Aorta (tissue), 5 donors: Measurements from ENCODE around the gene ADIPOR1. TPM values are rescaled to one million over a fixed set of nuclear protein-coding genes. Genes with fewer than 3 reads are reported as not detected.
A peak's percentile ranks its signal among the peaks of the same experiment; 100 is the strongest.
"Not testable (repeated sequence)": the region's sequence is repeated elsewhere in the genome, so short reads cannot be mapped to it uniquely, and the experiment has no call there.

Experiments used
- ATAC-seq: fragments of 200-7000 bp; cut with Tn5 transposase; one replicate; pipeline ENCODE4 v1.9.1; 2022; ENCODE audit warnings: moderate library complexity; ENCODE audit not compliant: low FRiP score
- DNase-seq, 2 donors: peaks; one replicate each; pipeline ENCODE4 v3.0.0-alpha.2; 2020
- H3K27ac ChIP-seq, 2 donors: one replicate each; pipeline ENCODE4 v1.5.1; 2013; ENCODE audit warnings: low read length in 2 of 2, mild to moderate bottlenecking in 2 of 2, moderate library complexity in 2 of 2, control low read depth in 1 of 2, inconsistent platforms in 1 of 2, low read depth in 1 of 2
- H3K27me3 ChIP-seq, 2 donors: one replicate each; pipeline ENCODE4 v1.6.1; 2013; ENCODE audit warnings: control low read depth in 1 of 2, low read length in 1 of 2, mild to moderate bottlenecking in 1 of 2, moderate library complexity in 1 of 2; ENCODE audit not compliant: insufficient read depth in 2 of 2, control insufficient read depth in 1 of 2
- H3K36me3 ChIP-seq, 2 donors: one replicate each; pipeline ENCODE4 v1.6.1; 2013; ENCODE audit warnings: control low read depth in 1 of 2, low read length in 1 of 2, mild to moderate bottlenecking in 1 of 2; ENCODE audit not compliant: insufficient read depth in 2 of 2, control insufficient read depth in 1 of 2
- H3K4me1 ChIP-seq, 2 donors: one replicate each; pipeline ENCODE4 v1.6.1; 2013; ENCODE audit warnings: low read length in 2 of 2, control low read depth in 1 of 2, mild to moderate bottlenecking in 1 of 2, moderate library complexity in 1 of 2; ENCODE audit not compliant: insufficient read depth in 2 of 2, control insufficient read depth in 1 of 2
- H3K4me3 ChIP-seq, 2 donors: one replicate each; pipeline ENCODE4 v1.5.1; 2013; ENCODE audit warnings: low read length in 2 of 2, control low read depth in 1 of 2, mild to moderate bottlenecking in 1 of 2
- H3K9me3 ChIP-seq: one replicate; pipeline ENCODE4 v1.6.1; 2013; ENCODE audit warnings: mild to moderate bottlenecking, low read length; ENCODE audit not compliant: control insufficient read depth
- WGBS, 2 donors: extraction: QIAGEN DNeasy Blood & Tissue Kit; methylation state at CpG; one replicate each; pipeline ENCODE4 v1.1.7; 2013; 5-methylcytosine and 5-hydroxymethylcytosine counted together
- intact Hi-C, 2 donors: fragments of 100-400 bp; cut with DNase I; formaldehyde crosslinking; loops; one replicate each; pipeline versions ENCODE4 v1.14.2 to v1.15.0; 2022
- long read RNA-seq, 2 donors: library from polyadenylated mRNA; unstranded; transcript quantifications; one replicate each; pipeline ENCODE4 v2.0.0, GENCODE V29; 2020 to 2021
- polyA plus RNA-seq, 2 donors: library from polyadenylated mRNA; stranded (reverse); fragments of 200-250 nt; gene quantifications; one replicate each; pipeline ENCODE4 v1.2.3, GENCODE V29; 2013
- total RNA-seq, 2 donors: library from RNA; stranded (reverse); fragmentation: NEBNext Ultra II Directional; extraction: Animal tissue kit (Norgen Biotek cat#: 25700); gene quantifications; one replicate each; pipeline ENCODE4 v1.2.1, GENCODE V29; 2021
- donor health status: healthy with polysubstance abuse.
- donor health status: Bipolar disorder and iron deficiency.
- donor health status: DM: no; HTN: no; CAD: no.
- donor health status: DM: no; HTN: no; CAD: no.
- donor health status: DM: yes; HTN: yes; CAD: no.

The ADIPOR1 gene, protein sequence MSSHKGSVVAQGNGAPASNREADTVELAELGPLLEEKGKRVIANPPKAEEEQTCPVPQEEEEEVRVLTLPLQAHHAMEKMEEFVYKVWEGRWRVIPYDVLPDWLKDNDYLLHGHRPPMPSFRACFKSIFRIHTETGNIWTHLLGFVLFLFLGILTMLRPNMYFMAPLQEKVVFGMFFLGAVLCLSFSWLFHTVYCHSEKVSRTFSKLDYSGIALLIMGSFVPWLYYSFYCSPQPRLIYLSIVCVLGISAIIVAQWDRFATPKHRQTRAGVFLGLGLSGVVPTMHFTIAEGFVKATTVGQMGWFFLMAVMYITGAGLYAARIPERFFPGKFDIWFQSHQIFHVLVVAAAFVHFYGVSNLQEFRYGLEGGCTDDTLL
- 10 to 100 TPM; 55.2 to 61.3 TPM for total RNA-seq
- 10 to 100 TPM; 66.2 to 72.4 TPM for polyA plus RNA-seq
- long read RNA-seq, donor 1, transcript ADIPOR1-201 (8 exons, 2,177 nt) = major isoform, 811 of 916 reads
- long read RNA-seq, donor 1, partial matches to known transcripts = 39 of 916 reads
- long read RNA-seq, donor 1, other reads (novel, unspliced or antisense) = 65 of 916 reads
- long read RNA-seq, donor 2, transcript ADIPOR1-201 (8 exons, 2,177 nt) = major isoform, 66 of 80 reads
- long read RNA-seq, donor 2, partial matches to known transcripts = 5 of 80 reads
- long read RNA-seq, donor 2, other reads (novel, unspliced or antisense) = 9 of 80 reads

DNA sequence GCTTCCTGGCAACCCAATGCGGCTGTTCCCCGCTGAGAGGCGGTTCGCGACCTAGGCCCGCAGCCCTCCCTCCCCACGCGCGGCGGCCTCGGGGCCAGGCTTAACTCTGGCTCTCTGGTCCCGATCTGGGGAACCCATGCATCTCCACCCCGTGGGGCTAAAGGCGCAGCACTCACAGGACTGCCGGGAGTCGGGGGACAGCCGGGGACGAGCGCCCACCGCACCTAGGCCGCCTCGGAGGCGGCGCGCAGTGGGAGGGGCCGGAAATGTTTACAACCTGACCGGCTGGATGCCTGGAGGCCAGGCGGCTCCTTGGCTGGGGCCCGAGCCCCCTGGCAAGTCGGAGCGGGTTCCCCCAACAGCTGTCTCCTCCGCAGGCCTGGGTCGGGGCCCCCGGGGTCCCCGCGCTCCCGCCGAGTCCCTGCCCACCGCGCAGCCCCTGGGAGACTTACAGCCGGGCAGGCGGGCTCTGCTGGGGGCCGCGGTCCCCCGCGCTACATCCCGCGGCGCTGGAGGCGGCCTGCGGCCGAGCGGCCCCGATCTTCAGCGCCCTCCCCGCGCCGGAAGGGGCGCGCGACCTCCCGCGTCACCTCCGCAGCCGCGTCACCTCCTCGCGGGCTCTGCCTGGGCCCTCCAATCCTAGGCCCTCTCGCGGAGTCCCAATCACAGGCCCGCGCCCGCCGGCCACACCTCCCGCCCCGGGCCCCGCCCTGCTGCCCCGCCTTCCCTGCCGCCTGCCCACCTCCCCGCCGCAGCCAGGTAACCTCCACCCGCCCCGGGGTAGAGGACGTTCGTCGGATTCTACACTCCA lies at the start of gene ADIPOR1:
Gene ADIPOR1, minus strand, starts transcription at position 580 of the 811 bp plus-strand sequence. CDS start 7,242 bp downstream, outside the sequence.
- peak within 1 kb of the TSS in 1 of 2 donors; percentile 60 for H3K27ac ChIP-seq
- H3K36me3 ChIP-seq = peaks cover 0 to 3% of the 10 kb centered on the region in 2 donors
- H3K9me3 ChIP-seq = no peaks in the 10 kb centered on the region
- WGBS, 2 donors = 1% methylated on average over 74 to 86 of the region's 86 CpGs
- intact Hi-C loops = no loop called here
- ATAC-seq (peak; percentile 98), DNase-seq (peak; percentile 95 to 96)
- peak within 1 kb of the TSS; percentile 88 to 93 for H3K4me3 ChIP-seq
- H3K4me1 ChIP-seq = peaks cover 0 to 4% of the 10 kb centered on the region in 2 donors
- H3K27me3 ChIP-seq = no peaks in the 10 kb centered on the region

DNA sequence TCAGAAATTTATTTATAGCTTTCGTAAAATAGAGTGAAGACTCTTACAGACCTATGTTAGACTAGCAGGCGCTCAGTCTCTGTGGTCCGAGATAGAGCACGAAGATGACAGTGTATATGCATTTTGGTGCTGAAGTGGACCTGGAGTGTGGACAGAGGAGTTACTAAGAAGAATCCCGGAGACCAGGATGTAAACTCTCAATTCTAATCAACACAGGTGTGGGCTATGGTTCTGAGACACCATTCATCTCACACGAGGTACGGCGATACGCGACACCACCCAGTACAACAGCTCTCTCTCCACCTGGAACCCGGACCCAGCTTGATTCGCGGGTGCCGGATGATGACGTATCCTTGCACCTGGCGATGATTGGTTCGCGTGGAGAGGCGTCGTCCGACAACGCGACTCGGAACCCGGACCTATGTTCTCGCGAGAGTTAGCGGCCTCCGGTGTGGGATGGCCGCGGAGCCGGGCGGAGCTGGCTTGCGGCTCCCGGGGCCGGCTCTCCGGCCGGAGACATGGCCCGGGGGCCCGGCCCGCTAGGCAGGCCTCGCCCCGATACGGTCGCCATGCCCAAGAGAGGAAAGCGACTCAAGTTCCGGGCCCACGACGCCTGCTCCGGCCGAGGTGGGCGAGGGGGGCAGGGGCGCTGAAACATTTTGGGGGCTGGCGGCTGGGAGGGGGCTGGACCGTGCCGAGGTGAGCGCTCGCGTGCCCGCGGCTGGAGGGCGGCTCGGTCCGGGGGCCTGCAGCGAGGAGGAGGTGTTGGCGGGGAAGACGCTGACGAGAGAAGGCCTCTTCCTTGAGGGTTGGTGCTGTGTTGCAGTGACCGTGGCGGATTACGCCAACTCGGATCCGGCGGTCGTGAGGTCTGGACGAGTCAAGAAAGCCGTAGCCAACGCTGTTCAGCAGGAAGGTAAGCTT lies 49.1 kb upstream of the ADIPOR1 start, which contains the start of gene TMEM183A:
Gene TMEM183A, plus strand, starts transcription at position 427 of the 924 bp plus-strand sequence. Its CDS starts 92 bp downstream, at position 519.
- no peaks in the 10 kb centered on the region for H3K36me3 ChIP-seq
- H3K9me3 ChIP-seq = no peaks in the 10 kb centered on the region
- peak within 1 kb of the TSS; percentile 74 to 95 for H3K27ac ChIP-seq
- DNase-seq (peak; percentile 98), ATAC-seq (peak; percentile 100)
- intact Hi-C loops = loop anchor here (5.0 kb wide), 2 partner anchors 40 to 80 kb away; partner anchors contain the start of genes CYB5R1 (in 1 of the 2) and KLHL12 (in 1 of the 2)
- peak within 1 kb of the TSS; percentile 91 to 94 for H3K4me3 ChIP-seq
- WGBS, 2 donors = 0% methylated on average over 71 to 78 of the region's 78 CpGs
- H3K27me3 ChIP-seq = no peaks in the 10 kb centered on the region
- H3K4me1 ChIP-seq = no peaks in the 10 kb centered on the region

DNA sequence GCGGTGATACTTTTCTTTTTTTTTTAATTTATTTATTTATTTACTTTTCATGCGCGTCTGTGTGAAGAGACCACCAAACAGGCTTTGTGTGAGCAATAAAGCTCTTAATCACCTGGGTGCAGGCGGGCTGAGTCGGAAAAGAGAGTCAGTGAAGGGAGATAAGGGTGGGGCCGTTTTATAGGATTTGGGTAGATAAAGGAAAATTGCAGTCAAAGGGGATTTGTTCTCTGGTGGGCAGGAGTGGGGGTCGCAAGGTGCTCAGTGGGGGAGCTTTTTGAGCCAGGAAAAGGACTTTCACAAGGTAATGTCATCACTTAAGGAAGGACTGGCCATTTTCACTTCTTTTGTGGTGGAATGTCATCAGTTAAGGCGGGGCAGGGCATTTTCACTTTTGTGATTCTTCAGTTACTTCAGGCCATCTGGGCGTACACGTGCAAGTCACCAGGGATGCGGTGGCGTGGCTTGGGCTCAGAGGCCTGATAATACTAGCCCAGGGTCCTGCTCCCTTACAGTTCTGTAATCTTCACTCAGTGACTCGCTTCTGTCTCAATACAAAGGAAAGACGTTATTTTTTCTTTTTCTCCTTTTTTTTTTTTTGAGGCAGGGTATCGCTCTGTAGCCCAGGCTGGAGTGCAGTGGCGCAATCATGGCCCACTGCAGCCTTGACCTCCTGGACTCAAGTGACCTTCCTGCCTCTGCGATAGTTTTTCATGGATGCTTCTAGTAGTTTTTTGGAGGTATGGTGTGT lies 47.5 kb upstream of the ADIPOR1 start:
- H3K4me3 ChIP-seq, DNase-seq, H3K27me3 ChIP-seq, H3K9me3 ChIP-seq, H3K27ac ChIP-seq, H3K4me1 ChIP-seq, H3K36me3 ChIP-seq, ATAC-seq: not testable (repeated sequence)
- intact Hi-C loops = loop anchor here (5.0 kb wide), 2 partner anchors 38 to 78 kb away; partner anchors contain the start of genes CYB5R1 (in 1 of the 2) and KLHL12 (in 1 of the 2)
- 82 to 85% methylated on average over 17 of the region's 17 CpGs for WGBS, 2 donors

DNA sequence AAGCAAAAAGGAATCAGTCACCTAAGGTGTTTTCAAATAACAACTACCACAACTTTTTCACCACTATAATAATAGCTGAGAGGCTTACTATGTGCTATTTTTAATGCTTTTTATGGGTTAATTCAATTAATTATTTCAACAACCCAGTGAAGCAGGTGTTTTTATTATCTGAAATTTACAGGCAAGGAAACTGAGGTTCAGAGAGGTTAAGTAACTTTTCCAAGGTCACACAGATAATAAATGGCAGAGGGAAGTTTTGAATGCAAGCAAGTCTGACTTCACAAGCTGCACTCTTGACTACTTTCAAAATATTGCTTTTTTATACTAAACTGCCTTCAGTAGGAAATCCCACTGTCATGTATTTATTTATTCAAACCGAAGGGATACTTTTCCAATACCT lies 44.8 kb upstream of the ADIPOR1 start:
- 71 to 73% methylated on average over 1 of the region's 1 CpG for WGBS, 2 donors
- ATAC-seq = no peak

DNA sequence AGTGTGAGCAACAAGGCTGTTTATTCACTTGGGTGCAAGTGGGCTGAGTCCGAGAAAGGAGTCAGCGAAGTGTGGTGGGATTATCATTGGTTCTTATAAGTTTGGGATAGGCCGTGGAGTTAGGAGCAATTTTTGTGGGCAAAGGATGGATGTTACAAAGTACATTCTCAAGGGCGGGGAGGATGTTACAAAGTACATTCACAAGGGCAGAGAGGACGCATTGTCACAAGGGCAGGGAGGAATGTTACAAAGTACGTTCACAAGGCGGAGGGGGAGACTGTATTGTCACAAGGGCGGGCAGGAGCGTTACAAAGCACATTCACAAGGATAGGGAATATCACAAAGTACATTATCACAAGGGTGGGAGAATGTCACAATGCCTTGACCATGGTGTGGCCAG lies 43.9 kb upstream of the ADIPOR1 start:
- no peaks in the 10 kb centered on the region for H3K9me3 ChIP-seq
- no peak overlapping the region for H3K4me3 ChIP-seq
- H3K27me3 ChIP-seq = no peaks in the 10 kb centered on the region
- no peak for ATAC-seq
- DNase-seq = no peak
- no peaks in the 10 kb centered on the region for H3K4me1 ChIP-seq
- intact Hi-C loops = no loop called here
- 77 to 84% methylated on average over 9 of the region's 9 CpGs for WGBS, 2 donors
- no peak overlapping the region for H3K27ac ChIP-seq
- H3K36me3 ChIP-seq = no peaks in the 10 kb centered on the region

More for the DNA sequence above, 44.8 kb upstream of the ADIPOR1 start:
- H3K9me3 ChIP-seq = no peaks in the 10 kb centered on the region
- DNase-seq = no peak
- no peak overlapping the region for H3K4me3 ChIP-seq
- no peaks in the 10 kb centered on the region for H3K27me3 ChIP-seq
- intact Hi-C loops = no loop called here
- no peaks in the 10 kb centered on the region for H3K36me3 ChIP-seq
- no peak overlapping the region for H3K27ac ChIP-seq
- no peaks in the 10 kb centered on the region for H3K4me1 ChIP-seq

DNA sequence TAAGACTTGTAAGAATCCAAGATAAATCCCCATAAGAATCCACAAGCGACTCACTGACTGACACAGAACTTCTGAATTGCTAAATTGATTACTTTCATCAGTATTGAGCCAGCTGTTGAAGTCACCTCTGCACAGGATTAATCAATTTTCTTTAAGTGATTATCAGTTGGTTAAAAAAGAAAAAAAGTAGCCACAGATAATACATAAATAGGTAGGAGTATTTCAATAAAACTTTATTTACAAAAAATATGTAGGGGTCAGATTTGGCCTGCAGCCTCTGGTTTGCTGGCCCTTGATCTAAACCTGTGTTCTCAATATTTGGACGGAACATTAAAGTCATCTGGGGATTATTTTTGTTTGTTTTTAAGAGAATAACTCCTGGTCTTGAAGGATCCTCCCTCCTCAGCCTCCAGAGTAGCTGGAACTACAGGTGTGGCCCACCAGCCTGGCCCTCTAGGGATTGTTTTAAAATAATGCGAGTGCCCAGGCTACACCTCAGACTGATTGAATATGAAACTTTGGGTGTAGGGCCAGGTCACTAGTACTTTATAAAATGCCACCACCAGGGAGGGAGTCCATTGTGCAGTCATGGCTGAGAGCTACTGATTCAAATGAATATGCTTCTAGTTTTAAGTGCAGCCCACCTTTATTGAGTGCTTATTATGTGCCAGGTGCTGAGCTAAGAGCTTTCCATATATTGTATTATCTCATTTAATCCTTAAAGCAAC lies 42.3 kb upstream of the ADIPOR1 start:
- no peak overlapping the region for H3K27ac ChIP-seq
- H3K36me3 ChIP-seq = no peaks in the 10 kb centered on the region
- H3K27me3 ChIP-seq = no peaks in the 10 kb centered on the region
- H3K4me3 ChIP-seq = no peak overlapping the region
- DNase-seq = no peak
- H3K4me1 ChIP-seq = no peaks in the 10 kb centered on the region
- intact Hi-C loops = no loop called here
- no peak for ATAC-seq
- no peaks in the 10 kb centered on the region for H3K9me3 ChIP-seq
- 74 to 82% methylated on average over 3 of the region's 3 CpGs for WGBS, 2 donors
